ENCODE results near the gene ALPK3.

GRCh38 chr15:84898761-84899160, 81.6 kb downstream of the ALPK3 start:
- TF ChIP-seq SLC30A9 (CRISPR knock-in tag; IDR thresholded peaks at IDR 0.05) (no peak), ETV5 (CRISPR knock-in tag; IDR thresholded peaks at IDR 0.05; ENCODE audit: low read depth) (no peak)

Measured in K562 (cell line).